Right lobe of liver (tissue), 6 donors: Measurements from ENCODE around the gene PRPF38A. TPM values are rescaled to one million over a fixed set of nuclear protein-coding genes. Genes with fewer than 3 reads are reported as not detected.
A peak's percentile ranks its signal among the peaks of the same experiment; 100 is the strongest.

Source experiments
- ATAC-seq, 4 donors: fragments of 200-7000 bp; cut with Tn5 transposase; one replicate each; pipeline ENCODE4 v1.9.1; 2020; ENCODE audit warnings: mild to moderate bottlenecking in 4 of 4, moderate library complexity in 4 of 4
- DNase-seq, 3 donors: peaks; one replicate each; pipeline ENCODE4 v3.0.0-alpha.2; 2020
- H3K27ac ChIP-seq, 3 donors: fragments of 200-600 bp; one replicate each; pipeline ENCODE4 v1.8.0; 2022
- H3K27me3 ChIP-seq, 2 donors: fragments of 200-600 bp; one replicate each; pipeline ENCODE4 v1.8.0; 2022
- H3K36me3 ChIP-seq, 4 donors: fragments of 200-600 bp; sonication (generic) in 1 of 4; one replicate each; pipeline versions ENCODE4 v1.5.1 to v1.8.0; 2017 to 2022; ENCODE audit warnings: control low read depth in 1 of 4
- H3K4me1 ChIP-seq, 4 donors: fragments of 200-600 bp; sonication (generic) in 1 of 4; one replicate each; pipeline versions ENCODE4 v1.5.1 to v1.8.0; 2017 to 2022; ENCODE audit warnings: control low read depth in 1 of 4
- H3K4me3 ChIP-seq, 3 donors: fragments of 200-600 bp; one replicate each; pipeline ENCODE4 v1.8.0; 2022
- H3K9me3 ChIP-seq, 4 donors: fragments of 200-600 bp; sonication (generic) in 1 of 4; one replicate each; pipeline versions ENCODE4 v1.5.1 to v1.8.0; 2017 to 2022; ENCODE audit warnings: control low read depth in 1 of 4
- POLR2A ChIP-seq: fragments of 450-650 bp; IDR thresholded peaks from one replicate; pipeline ENCODE4 v1.6.1; 2017; ENCODE audit warnings: antibody characterized with exemption, mild to moderate bottlenecking
- WGBS: methylation state at CpG from one replicate; pipeline ENCODE4 v1.1.6; 2018; ENCODE audit warnings: low coverage, low lambda C conversion rate; ENCODE audit not compliant: insufficient coverage; ENCODE audit errors: missing lambda C conversion rate; 5-methylcytosine and 5-hydroxymethylcytosine counted together
- intact Hi-C, 2 donors: fragments of 100-400 bp; cut with DNase I; formaldehyde crosslinking; loops; one replicate each; pipeline versions ENCODE4 v1.11.2 to v1.14.1; 2022
- total RNA-seq, 6 experiments: library from RNA; depleted of rRNA in 2 of 6; stranded (reverse); fragments of >200 nt in 2 of 6; fragmentation: NEBNext Ultra II Directional in 3 of 6; extraction: Animal tissue kit (Norgen Biotek cat#: 25700) in 3 of 6; gene quantifications; one replicate each; pipeline versions ENCODE4 v1.1.0 to v1.2.4, GENCODE V29; 2016 to 2023
- TF ChIP-seq, protein P1 (sequence below), 4 donors: fragments of 200-600 bp in 3 of 4; fragments of 450-650 bp in 1 of 4; IDR thresholded peaks; one replicate each; pipeline versions ENCODE4 v1.5.1 to v1.8.0; 2016 to 2022; ENCODE audit warnings: antibody characterized with exemption in 4 of 4, mild to moderate bottlenecking in 2 of 4
- donor health status: DM: no; HTN: yes; CAD: no.
- donor health status: DM: no; HTN: no; CAD: no.
- donor health status: DM: no; HTN: no; CAD: no.
- donor health status: DM: no; HTN: yes; CAD: no.
- donor health status: DM: no; HTN: yes; CAD: no.

The PRPF38A gene
- total RNA-seq, 6 experiments from 2014 or later, result 4.5 to 14.4 (median 11.4) TPM

DNA sequence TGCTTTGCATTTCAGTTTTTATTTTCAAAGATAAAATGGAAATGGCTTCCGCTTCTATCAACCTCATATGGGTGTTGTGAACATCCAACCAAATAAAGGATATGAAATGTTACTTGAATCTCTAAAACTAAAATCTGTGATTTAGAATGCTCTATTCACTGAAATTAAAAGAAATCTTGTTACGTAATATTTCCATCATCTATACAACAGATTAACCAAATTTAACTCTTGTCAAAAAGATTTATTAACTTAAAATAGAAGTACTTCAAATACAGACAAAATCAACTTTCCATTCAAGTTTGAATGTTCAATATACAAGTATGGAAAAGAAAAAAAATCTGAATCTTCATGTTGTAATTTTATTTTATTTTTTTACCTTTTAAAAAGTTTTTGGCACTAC, 18.7 kb downstream of the PRPF38A start:
- no peak for TF ChIP-seq POLR2A
- TF ChIP-seq, protein P1, sequence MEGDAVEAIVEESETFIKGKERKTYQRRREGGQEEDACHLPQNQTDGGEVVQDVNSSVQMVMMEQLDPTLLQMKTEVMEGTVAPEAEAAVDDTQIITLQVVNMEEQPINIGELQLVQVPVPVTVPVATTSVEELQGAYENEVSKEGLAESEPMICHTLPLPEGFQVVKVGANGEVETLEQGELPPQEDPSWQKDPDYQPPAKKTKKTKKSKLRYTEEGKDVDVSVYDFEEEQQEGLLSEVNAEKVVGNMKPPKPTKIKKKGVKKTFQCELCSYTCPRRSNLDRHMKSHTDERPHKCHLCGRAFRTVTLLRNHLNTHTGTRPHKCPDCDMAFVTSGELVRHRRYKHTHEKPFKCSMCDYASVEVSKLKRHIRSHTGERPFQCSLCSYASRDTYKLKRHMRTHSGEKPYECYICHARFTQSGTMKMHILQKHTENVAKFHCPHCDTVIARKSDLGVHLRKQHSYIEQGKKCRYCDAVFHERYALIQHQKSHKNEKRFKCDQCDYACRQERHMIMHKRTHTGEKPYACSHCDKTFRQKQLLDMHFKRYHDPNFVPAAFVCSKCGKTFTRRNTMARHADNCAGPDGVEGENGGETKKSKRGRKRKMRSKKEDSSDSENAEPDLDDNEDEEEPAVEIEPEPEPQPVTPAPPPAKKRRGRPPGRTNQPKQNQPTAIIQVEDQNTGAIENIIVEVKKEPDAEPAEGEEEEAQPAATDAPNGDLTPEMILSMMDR (IDR thresholded peaks at IDR 0.05), result no peak
- H3K27ac ChIP-seq, result no peak overlapping the region
- no peaks in the 10 kb centered on the region for H3K4me1 ChIP-seq
- intact Hi-C loops, result no loop called here
- peaks cover 0 to 38% (median 15%) of the 10 kb centered on the region in 4 donors for H3K36me3 ChIP-seq
- DNase-seq (no peak), ATAC-seq (no peak)
- H3K4me3 ChIP-seq, result no peak overlapping the region
- H3K9me3 ChIP-seq, result no peaks in the 10 kb centered on the region
- no peaks in the 10 kb centered on the region for H3K27me3 ChIP-seq
- 93% methylated on average over 2 of the region's 2 CpGs for WGBS

DNA sequence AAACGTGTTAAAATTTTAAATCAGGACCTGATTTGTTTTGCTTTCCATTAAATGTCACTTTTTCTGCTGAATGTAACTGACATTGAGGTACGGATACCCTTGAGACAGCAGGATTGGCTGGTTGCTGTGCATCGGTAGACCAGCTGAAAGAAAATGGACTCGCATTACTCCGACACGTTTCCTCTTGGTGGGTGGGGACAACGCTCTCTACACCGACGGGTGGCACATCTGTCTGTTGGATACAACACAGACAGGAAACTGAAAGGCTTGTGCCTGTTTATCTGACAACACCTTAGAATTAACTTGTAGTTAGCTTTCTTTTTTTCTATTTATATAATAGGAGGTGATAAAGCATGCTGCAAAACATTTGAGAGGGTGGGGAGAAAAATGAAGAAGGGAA, 19.4 kb downstream of the PRPF38A start:
- H3K27ac ChIP-seq, result no peak overlapping the region
- 61% methylated on average over 9 of the region's 9 CpGs for WGBS
- H3K4me1 ChIP-seq, result no peaks in the 10 kb centered on the region
- TF ChIP-seq, protein P1 (IDR thresholded peaks at IDR 0.05), result no peak
- no peak for TF ChIP-seq POLR2A
- ATAC-seq (peak in 1 of 4 donors; percentile 21), DNase-seq (no peak)
- no peak overlapping the region for H3K4me3 ChIP-seq
- intact Hi-C loops, result no loop called here
- no peaks in the 10 kb centered on the region for H3K27me3 ChIP-seq
- peaks cover 0 to 30% (median 12%) of the 10 kb centered on the region in 4 donors for H3K36me3 ChIP-seq
- no peaks in the 10 kb centered on the region for H3K9me3 ChIP-seq

DNA sequence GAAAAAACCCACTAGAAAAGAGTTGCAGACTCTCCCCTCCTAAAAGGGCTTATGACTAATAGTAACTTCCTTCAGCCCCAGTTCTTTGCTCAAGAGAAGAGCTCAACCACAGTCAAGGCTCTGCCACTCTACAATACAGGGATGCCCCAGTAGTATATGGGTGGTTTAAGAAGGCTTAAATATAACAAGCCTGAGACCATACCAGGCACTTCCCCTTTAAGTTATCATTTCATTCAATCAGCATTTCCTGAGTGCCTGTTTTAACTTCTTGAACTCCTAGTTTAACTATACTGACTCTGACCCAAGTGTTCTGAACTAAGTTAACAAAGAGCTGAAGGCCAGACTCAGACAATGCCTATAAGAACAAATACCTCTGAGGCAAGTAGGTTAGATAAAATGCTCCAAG, 19.8 kb downstream of the PRPF38A start:
- Histone ChIP-seq H3K9me3 (no peaks in the 10 kb centered on the region), H3K36me3 (peaks cover 0 to 28% (median 11%) of the 10 kb centered on the region in 4 donors), H3K27ac (no peak overlapping the region), H3K4me3 (no peak overlapping the region), H3K27me3 (no peaks in the 10 kb centered on the region), H3K4me1 (no peaks in the 10 kb centered on the region)
- no peak for TF ChIP-seq POLR2A
- TF ChIP-seq, protein P1 (IDR thresholded peaks at IDR 0.05), result no peak
- DNase-seq (no peak), ATAC-seq (no peak)
- intact Hi-C loops, result no loop called here

DNA sequence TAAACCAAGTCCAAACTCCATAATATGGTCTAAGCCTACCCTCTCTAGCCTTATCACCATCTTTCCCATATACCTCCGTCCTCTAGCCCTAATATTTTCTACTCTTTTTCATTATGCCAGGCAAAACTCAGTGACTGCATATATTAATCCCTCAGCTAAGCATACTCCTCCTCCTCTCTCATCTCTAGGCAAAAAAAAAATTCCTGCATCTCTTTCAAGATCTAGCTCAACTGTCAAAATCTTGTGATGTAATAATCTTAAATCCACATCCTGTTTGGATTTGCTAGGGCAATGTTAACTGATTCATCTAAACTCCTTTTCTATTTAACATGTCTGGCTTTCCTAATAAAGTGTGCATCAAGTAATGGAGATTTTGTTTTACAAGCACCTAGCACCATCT, 20.4 kb downstream of the PRPF38A start:
- WGBS, result 94% methylated on average over 1 of the region's 1 CpG
- DNase-seq, result no peak
- intact Hi-C loops, result no loop called here

More for the DNA sequence above, 20.4 kb downstream of the PRPF38A start:
- H3K27ac ChIP-seq, result no peak overlapping the region
- no peak for TF ChIP-seq POLR2A
- TF ChIP-seq, protein P1 (IDR thresholded peaks at IDR 0.05), result no peak
- H3K4me3 ChIP-seq, result no peak overlapping the region
- H3K27me3 ChIP-seq, result no peaks in the 10 kb centered on the region
- peaks cover 0 to 28% (median 9%) of the 10 kb centered on the region in 4 donors for H3K36me3 ChIP-seq
- no peaks in the 10 kb centered on the region for H3K9me3 ChIP-seq
- ATAC-seq, result no peak
- no peaks in the 10 kb centered on the region for H3K4me1 ChIP-seq
